Stimulated activated CD8-positive, alpha-beta memory T cell treated with anti-CD3 and anti-CD28 coated beads, Interleukin-15, amount 100 ng/mL, for 24 hours (primary cell): ENCODE data around the gene ACOT13.
A peak's percentile ranks its signal among the peaks of the same experiment; 100 is the strongest.
"Not testable (repeated sequence)": the region's sequence is repeated elsewhere in the genome, so short reads cannot be mapped to it uniquely, and the experiment has no call there.

Source experiments
- DNase-seq: peaks from one replicate; pipeline ENCODE4 v3.0.0-alpha.2; 2020; ENCODE audit warnings: low read depth

The ACOT13 gene

GRCh38 chr6:24692848-24693592 is 26.1 kb downstream of the ACOT13 start:
- DNase-seq, result no peak

GRCh38 chr6:24694198-24694597 is 27.3 kb downstream of the ACOT13 start:
- DNase-seq, result no peak

GRCh38 chr6:24695635-24696034 is 28.8 kb downstream of the ACOT13 start:
- DNase-seq, result not testable (repeated sequence)

- no peak for DNase-seq
Observed at GRCh38 chr6:24696097-24696496, 29.2 kb downstream of the ACOT13 start.

- no peak for DNase-seq
Observed at GRCh38 chr6:24699521-24700359, 32.9 kb downstream of the ACOT13 start.

- no peak for DNase-seq
Observed at GRCh38 chr6:24702720-24703282, 35.9 kb downstream of the ACOT13 start.

GRCh38 chr6:24704468-24704867 is 37.6 kb downstream of the ACOT13 start:
- DNase-seq, result no peak

- no peak for DNase-seq
Observed at GRCh38 chr6:24708612-24709011, 41.7 kb downstream of the ACOT13 start.

GRCh38 chr6:24709014-24709711 is 42.3 kb downstream of the ACOT13 start:
- no peak for DNase-seq

- DNase-seq, result no peak
Observed at GRCh38 chr6:24710519-24711303, 43.8 kb downstream of the ACOT13 start.

- not testable (repeated sequence) for DNase-seq
Observed at GRCh38 chr6:24716602-24717148, 49.8 kb downstream of the ACOT13 start.

- no peak for DNase-seq
Observed at GRCh38 chr6:24718449-24719124, 51.7 kb downstream of the ACOT13 start.

- peak; percentile 25 for DNase-seq
Observed at GRCh38 chr6:24719125-24719971, 52.5 kb downstream of the ACOT13 start, which contains the start of gene C6orf62. Gene C6orf62, minus strand, starts transcription at chr6:24719154. Its CDS starts 486 bp downstream, at chr6:24718668.

GRCh38 chr6:24720131-24720603 is 53.3 kb downstream of the ACOT13 start:
- peak; percentile 65 for DNase-seq

GRCh38 chr6:24720604-24721460 is 54.0 kb downstream of the ACOT13 start:
- peak; percentile 95 for DNase-seq

GRCh38 chr6:24721461-24722215 is 54.8 kb downstream of the ACOT13 start:
- DNase-seq, result no peak

- DNase-seq, result no peak
Observed at GRCh38 chr6:24723270-24723669, 56.4 kb downstream of the ACOT13 start.

GRCh38 chr6:24730653-24731052 is 63.8 kb downstream of the ACOT13 start:
- DNase-seq, result not testable (repeated sequence)
